Activated CD4-positive, alpha-beta memory T cell treated with anti-CD3 and anti-CD28 coated beads, Interleukin-2, amount 10 ng/mL, durations not matched to agents 7 days and 5 days (primary cell): ENCODE data around the gene PREX1. TPM values are rescaled to one million over a fixed set of nuclear protein-coding genes. Genes with fewer than 3 reads are reported as not detected.
"Not testable (repeated sequence)": the region's sequence is repeated elsewhere in the genome, so short reads cannot be mapped to it uniquely, and the experiment has no call there.

Source experiments
- CTCF ChIA-PET: fragments of 350-600 bp; sonication (Branson Sonifier 250); formaldehyde crosslinking; loops from one replicate; lab custom pipeline; 2021; ENCODE audit warnings: antibody characterized with exemption, inconsistent platforms; lab: Charles Lee
- POLR2A ChIA-PET: fragments of 350-600 bp; sonication (Branson Sonifier 250); formaldehyde crosslinking; loops from one replicate; lab custom pipeline; 2021; ENCODE audit warnings: antibody characterized with exemption; lab: Charles Lee
- DNase-seq: peaks from one replicate; pipeline ENCODE4 v3.0.0-alpha.2; 2020
- H3K27ac Mint-ChIP-seq: one replicate; pipeline ENCODE4 v1.8.0; 2021; ENCODE audit warnings: mild to moderate bottlenecking, mixed read lengths
- H3K27me3 Mint-ChIP-seq: one replicate; pipeline ENCODE4 v1.8.0; 2021; ENCODE audit warnings: mixed read lengths
- H3K36me3 Mint-ChIP-seq: one replicate; pipeline ENCODE4 v1.8.0; 2021; ENCODE audit warnings: low read depth, mixed read lengths
- H3K4me1 Mint-ChIP-seq: one replicate; pipeline ENCODE4 v1.8.0; 2021; ENCODE audit warnings: mixed read lengths
- H3K4me3 Mint-ChIP-seq: one replicate; pipeline ENCODE4 v1.8.0; 2021; ENCODE audit warnings: mild to moderate bottlenecking, mixed read lengths
- H3K9me3 Mint-ChIP-seq: one replicate; pipeline ENCODE4 v1.8.0; 2021; ENCODE audit warnings: mixed read lengths
- total RNA-seq, 2 experiments: library from RNA; stranded (reverse); gene quantifications; one replicate each; pipeline ENCODE4 v1.2.3, GENCODE V29; 2021

Gene PREX1
- total RNA-seq, 2 experiments from 2014 or later = 158 to 160 TPM

- Mint-ChIP-seq H3K4me1 (peaks cover 16% of the 10 kb centered on the region), H3K36me3 (no peaks in the 10 kb centered on the region), H3K27me3 (no peaks in the 10 kb centered on the region), H3K9me3 (no peaks in the 10 kb centered on the region), H3K27ac (no peak overlapping the region), H3K4me3 (no peak overlapping the region)
- DNase-seq = no peak
- ChIA-PET CTCF (no interaction called here), POLR2A (no interaction called here)
Measured at GRCh38 chr20:48605364-48606171, 222.2 kb downstream of the PREX1 start.

DNA sequence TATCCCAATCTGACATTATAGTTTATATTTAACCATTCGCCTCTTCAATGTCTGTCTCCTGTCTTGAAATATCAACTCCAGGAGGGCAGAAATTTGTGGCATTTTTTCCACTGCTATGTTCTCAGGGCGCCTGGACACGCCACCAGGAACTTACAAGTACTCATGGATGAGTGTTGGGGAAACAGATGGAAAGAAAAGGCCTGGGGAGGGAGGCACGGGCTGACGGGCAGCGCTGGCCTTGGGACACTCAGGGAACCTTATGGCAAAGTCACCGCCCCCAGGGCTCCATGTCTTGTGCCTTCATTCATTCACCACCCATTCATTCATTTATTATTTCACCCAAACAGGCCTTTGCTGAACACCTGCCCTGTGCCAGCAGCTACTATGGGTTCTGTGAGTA lies 222.9 kb downstream of the PREX1 start:
- Mint-ChIP-seq H3K4me1 (peaks cover 11% of the 10 kb centered on the region), H3K27me3 (no peaks in the 10 kb centered on the region), H3K9me3 (no peaks in the 10 kb centered on the region), H3K27ac (no peak overlapping the region), H3K4me3 (no peak overlapping the region), H3K36me3 (no peaks in the 10 kb centered on the region)
- DNase-seq = no peak
- ChIA-PET CTCF (no interaction called here), POLR2A (no interaction called here)

DNA sequence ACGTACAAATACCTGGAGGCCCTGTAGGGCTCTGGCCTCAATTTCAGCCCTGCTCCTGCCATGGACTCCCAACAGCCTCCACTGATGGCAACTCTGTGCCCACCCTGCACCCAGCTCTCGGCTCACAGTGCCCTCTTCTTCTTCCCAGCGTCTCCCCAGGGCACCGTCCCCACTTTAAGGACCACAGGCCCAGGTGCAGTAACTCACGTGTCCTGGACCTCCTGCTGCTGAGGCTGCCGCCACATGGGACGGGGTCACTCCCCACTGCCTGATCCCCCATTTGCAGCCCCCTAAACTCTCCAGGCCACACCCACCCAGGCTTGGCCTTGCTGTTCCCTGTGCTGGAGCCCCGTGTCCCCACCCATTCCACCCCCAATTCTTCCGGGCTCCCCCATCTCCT lies 223.4 kb downstream of the PREX1 start:
- Mint-ChIP-seq H3K4me3 (no peak overlapping the region), H3K27me3 (no peaks in the 10 kb centered on the region), H3K9me3 (no peaks in the 10 kb centered on the region), H3K27ac (no peak overlapping the region), H3K36me3 (no peaks in the 10 kb centered on the region), H3K4me1 (peaks cover 6% of the 10 kb centered on the region)
- ChIA-PET POLR2A (no interaction called here), CTCF (interaction anchor here (0.9 kb wide), 1 partner anchor 16 kb away, joined by 3 read pairs; no protein-coding TSS in a partner anchor)
- no peak for DNase-seq

GRCh38 chr20:48603819-48604405 lies 223.9 kb downstream of the PREX1 start:
- no peak overlapping the region for H3K27ac Mint-ChIP-seq
- no peaks in the 10 kb centered on the region for H3K27me3 Mint-ChIP-seq
- no peak for DNase-seq
- ChIA-PET POLR2A (no interaction called here), CTCF (interaction anchor here (0.9 kb wide), 1 partner anchor 17 kb away, joined by 3 read pairs; no protein-coding TSS in a partner anchor)
- no peak overlapping the region for H3K4me3 Mint-ChIP-seq
- H3K9me3 Mint-ChIP-seq = no peaks in the 10 kb centered on the region
- no peaks in the 10 kb centered on the region for H3K36me3 Mint-ChIP-seq
- peaks cover 1% of the 10 kb centered on the region for H3K4me1 Mint-ChIP-seq

- Mint-ChIP-seq H3K27me3 (no peaks in the 10 kb centered on the region), H3K27ac (no peak overlapping the region), H3K9me3 (no peaks in the 10 kb centered on the region), H3K4me1 (no peaks in the 10 kb centered on the region), H3K4me3 (no peak overlapping the region), H3K36me3 (no peaks in the 10 kb centered on the region)
- POLR2A ChIA-PET = no interaction called here
- CTCF ChIA-PET = interaction anchor here (0.9 kb wide), 1 partner anchor 17 kb away, joined by 3 read pairs; no protein-coding TSS in a partner anchor
- DNase-seq = no peak
Measured at GRCh38 chr20:48603116-48603818, 224.5 kb downstream of the PREX1 start.

- H3K36me3 Mint-ChIP-seq = no peaks in the 10 kb centered on the region
- ChIA-PET POLR2A (no interaction called here), CTCF (no interaction called here)
- no peak for DNase-seq
- H3K4me3 Mint-ChIP-seq = no peak overlapping the region
- H3K9me3 Mint-ChIP-seq = no peaks in the 10 kb centered on the region
- H3K27me3 Mint-ChIP-seq = peaks cover 3% of the 10 kb centered on the region
- no peaks in the 10 kb centered on the region for H3K4me1 Mint-ChIP-seq
- H3K27ac Mint-ChIP-seq = no peak overlapping the region
Measured at GRCh38 chr20:48601798-48602197, 226.0 kb downstream of the PREX1 start.

- no peaks in the 10 kb centered on the region for H3K36me3 Mint-ChIP-seq
- CTCF ChIA-PET = no interaction called here
- H3K27ac Mint-ChIP-seq = no peak overlapping the region
- H3K27me3 Mint-ChIP-seq = peaks cover 3% of the 10 kb centered on the region
- no peak overlapping the region for H3K4me3 Mint-ChIP-seq
- POLR2A ChIA-PET = no interaction called here
- DNase-seq = no peak
- H3K4me1 Mint-ChIP-seq = no peaks in the 10 kb centered on the region
- no peaks in the 10 kb centered on the region for H3K9me3 Mint-ChIP-seq
Measured at GRCh38 chr20:48600470-48600945, 227.3 kb downstream of the PREX1 start.

- Mint-ChIP-seq H3K27ac (no peak overlapping the region), H3K27me3 (peaks cover 3% of the 10 kb centered on the region), H3K9me3 (no peaks in the 10 kb centered on the region), H3K4me1 (no peaks in the 10 kb centered on the region), H3K36me3 (no peaks in the 10 kb centered on the region), H3K4me3 (no peak overlapping the region)
- ChIA-PET CTCF (no interaction called here), POLR2A (no interaction called here)
- no peak for DNase-seq
Measured at GRCh38 chr20:48599748-48600469, 227.9 kb downstream of the PREX1 start.

GRCh38 chr20:48599106-48599747 lies 228.6 kb downstream of the PREX1 start:
- Mint-ChIP-seq H3K9me3 (no peaks in the 10 kb centered on the region), H3K4me1 (no peaks in the 10 kb centered on the region), H3K27me3 (peaks cover 3% of the 10 kb centered on the region), H3K27ac (no peak overlapping the region), H3K36me3 (no peaks in the 10 kb centered on the region), H3K4me3 (no peak overlapping the region)
- ChIA-PET POLR2A (no interaction called here), CTCF (no interaction called here)
- no peak for DNase-seq

- DNase-seq, H3K4me1 Mint-ChIP-seq, CTCF ChIA-PET, H3K9me3 Mint-ChIP-seq, POLR2A ChIA-PET, H3K27ac Mint-ChIP-seq, H3K27me3 Mint-ChIP-seq, H3K4me3 Mint-ChIP-seq, H3K36me3 Mint-ChIP-seq: not testable (repeated sequence)
Measured at GRCh38 chr20:48598303-48598941, 229.4 kb downstream of the PREX1 start.

- no peaks in the 10 kb centered on the region for H3K36me3 Mint-ChIP-seq
- no peaks in the 10 kb centered on the region for H3K4me1 Mint-ChIP-seq
- H3K9me3 Mint-ChIP-seq = no peaks in the 10 kb centered on the region
- H3K27ac Mint-ChIP-seq = no peak overlapping the region
- peaks cover 3% of the 10 kb centered on the region for H3K27me3 Mint-ChIP-seq
- ChIA-PET POLR2A (no interaction called here), CTCF (no interaction called here)
- no peak for DNase-seq
- no peak overlapping the region for H3K4me3 Mint-ChIP-seq
Measured at GRCh38 chr20:48597521-48598302, 230.1 kb downstream of the PREX1 start.
